Thoracic aorta (tissue), 2 donors: ENCODE measurements around the gene NANOS2. TPM values are rescaled to one million over a fixed set of nuclear protein-coding genes. Genes with fewer than 3 reads are reported as not detected.
A peak's percentile ranks its signal among the peaks of the same experiment; 100 is the strongest.

ENCODE experiments used
- ATAC-seq: fragments of 150-250 bp; one replicate; pipeline ENCODE4 v1.8.0; 2017; ENCODE audit warnings: low read depth; ENCODE audit not compliant: insufficient number of reproducible peaks, low FRiP score
- DNase-seq: peaks from one replicate; pipeline ENCODE4 v3.0.0-alpha.2; 2020; ENCODE audit warnings: low spot score
- H3K27ac ChIP-seq, 2 donors: fragments of 200-600 bp; sonication (generic); 1 replicate in 1 of 2; 2 replicates in 1 of 2; pipeline ENCODE4 v1.5.1; 2016; ENCODE audit warnings: mild to moderate bottlenecking in 2 of 2, moderate library complexity in 2 of 2
- H3K27me3 ChIP-seq: fragments of 200-600 bp; sonication (generic); replicated peaks from 2 replicates; pipeline ENCODE4 v1.6.0; 2016; ENCODE audit warnings: mild to moderate bottlenecking; ENCODE audit not compliant: insufficient read depth
- H3K36me3 ChIP-seq: fragments of 200-600 bp; sonication (generic); one replicate; pipeline ENCODE4 v1.5.1; 2016
- H3K4me1 ChIP-seq, 2 donors: fragments of 200-600 bp; sonication (generic); 1 replicate in 1 of 2; 2 replicates in 1 of 2; pipeline versions ENCODE4 v1.5.1 to v1.6.0; 2016; ENCODE audit warnings: low read depth in 2 of 2, mild to moderate bottlenecking in 1 of 2; ENCODE audit not compliant: control insufficient read depth in 1 of 2
- H3K4me3 ChIP-seq: fragments of 200-600 bp; sonication (generic); 2 replicates; pipeline ENCODE4 v1.5.1; 2016; ENCODE audit warnings: mild to moderate bottlenecking
- H3K9me3 ChIP-seq: fragments of 200-600 bp; sonication (generic); 2 replicates; pipeline ENCODE4 v1.5.1; 2016
- CTCF ChIP-seq: fragments of 200-600 bp; sonication (generic); IDR thresholded peaks from one replicate; pipeline ENCODE4 v1.5.1; 2019; ENCODE audit warnings: antibody characterized with exemption
- total RNA-seq, 2 donors: library from RNA; depleted of rRNA; stranded (reverse); fragments of >200 nt; gene quantifications; one replicate each; pipeline versions ENCODE4 v1.1.0 to v1.2.3, GENCODE V29; 2016

NANOS2 gene
- total RNA-seq, 2 donors from 2014 or later, result not detected

GRCh38 chr19:45929247-45929646 is 14.7 kb upstream of the NANOS2 start:
- no peak for ATAC-seq
- Histone ChIP-seq H3K4me1 (peaks cover 0 to 3% of the 10 kb centered on the region in 2 donors), H3K9me3 (no peaks in the 10 kb centered on the region), H3K36me3 (no peaks in the 10 kb centered on the region), H3K27ac (no peak overlapping the region), H3K4me3 (no peak overlapping the region), H3K27me3 (no peaks in the 10 kb centered on the region)
- no peak for TF ChIP-seq CTCF
- no peak for DNase-seq

DNA sequence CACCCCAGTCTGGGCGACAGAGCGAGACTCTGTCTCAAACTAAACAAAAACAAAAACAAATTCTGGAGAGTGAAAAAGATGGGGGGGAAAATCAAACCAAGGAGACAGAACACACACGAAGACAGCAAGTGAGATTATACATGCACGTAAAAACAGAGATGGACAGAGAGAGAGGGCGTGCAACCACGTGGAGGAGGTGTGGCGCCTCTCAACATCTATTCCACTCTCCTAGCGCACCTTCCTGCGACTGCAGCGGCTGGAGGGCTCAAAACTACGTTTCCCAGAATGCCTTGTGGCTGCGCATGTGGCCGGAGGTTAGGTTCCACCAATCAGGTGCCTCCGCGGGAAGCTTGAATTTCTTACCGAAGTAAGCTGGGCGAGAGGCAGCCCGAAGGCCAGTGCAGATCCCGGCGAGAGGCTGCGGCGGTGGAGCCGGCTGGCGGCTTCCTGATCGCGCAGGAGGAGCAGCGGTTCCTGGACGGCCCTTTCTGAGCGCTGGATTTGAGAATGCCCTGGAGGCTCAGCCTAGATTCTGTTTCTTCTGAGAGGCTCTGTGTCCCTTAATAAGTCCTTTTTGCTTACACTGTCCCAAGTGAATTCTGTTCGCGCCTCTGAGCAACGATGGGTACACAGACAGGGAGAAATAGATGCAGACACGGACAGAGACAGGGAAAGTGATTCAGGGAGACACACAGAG is 13.1 kb upstream of the NANOS2 start:
- TF ChIP-seq CTCF, result no peak
- Histone ChIP-seq H3K9me3 (no peaks in the 10 kb centered on the region), H3K4me3 (peak overlapping the region; percentile 35), H3K36me3 (no peaks in the 10 kb centered on the region), H3K27me3 (no peaks in the 10 kb centered on the region), H3K4me1 (peaks cover 0 to 3% of the 10 kb centered on the region in 2 donors), H3K27ac (no peak overlapping the region)
- peak; percentile 70 for DNase-seq
- ATAC-seq, result peak; percentile 62

- DNase-seq (no peak), ATAC-seq (no peak)
- Histone ChIP-seq H3K27ac (no peak overlapping the region), H3K36me3 (no peaks in the 10 kb centered on the region), H3K27me3 (no peaks in the 10 kb centered on the region), H3K4me3 (no peak overlapping the region), H3K4me1 (peaks cover 0 to 3% of the 10 kb centered on the region in 2 donors), H3K9me3 (no peaks in the 10 kb centered on the region)
- no peak for TF ChIP-seq CTCF
Measured at GRCh38 chr19:45924891-45925447, 10.4 kb upstream of the NANOS2 start.

DNA sequence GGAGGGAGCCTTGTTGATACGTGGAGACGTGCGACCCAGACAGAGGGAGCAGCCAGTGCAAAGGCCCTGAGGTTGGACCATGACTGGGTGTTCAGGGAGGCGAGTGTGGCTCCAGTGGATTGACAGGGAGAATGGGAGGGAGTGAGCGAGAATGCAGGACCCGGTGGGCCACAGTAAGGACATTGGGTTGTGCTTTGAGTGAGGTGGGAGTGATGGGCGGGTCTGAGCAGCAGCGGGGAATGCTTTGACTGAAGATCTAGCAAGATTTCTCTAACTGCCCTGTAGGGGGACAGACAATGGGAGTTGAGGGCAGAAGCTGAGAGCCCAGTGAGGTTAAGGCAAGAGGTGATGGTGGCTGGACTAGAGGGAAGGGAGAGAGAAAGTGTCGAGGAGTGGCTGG is 7.7 kb upstream of the NANOS2 start:
- no peaks in the 10 kb centered on the region for H3K9me3 ChIP-seq
- H3K4me3 ChIP-seq, result no peak overlapping the region
- DNase-seq, result no peak
- H3K36me3 ChIP-seq, result no peaks in the 10 kb centered on the region
- H3K27me3 ChIP-seq, result no peaks in the 10 kb centered on the region
- H3K4me1 ChIP-seq, result no peaks in the 10 kb centered on the region
- no peak overlapping the region for H3K27ac ChIP-seq
- no peak for ATAC-seq
- TF ChIP-seq CTCF, result no peak

DNA sequence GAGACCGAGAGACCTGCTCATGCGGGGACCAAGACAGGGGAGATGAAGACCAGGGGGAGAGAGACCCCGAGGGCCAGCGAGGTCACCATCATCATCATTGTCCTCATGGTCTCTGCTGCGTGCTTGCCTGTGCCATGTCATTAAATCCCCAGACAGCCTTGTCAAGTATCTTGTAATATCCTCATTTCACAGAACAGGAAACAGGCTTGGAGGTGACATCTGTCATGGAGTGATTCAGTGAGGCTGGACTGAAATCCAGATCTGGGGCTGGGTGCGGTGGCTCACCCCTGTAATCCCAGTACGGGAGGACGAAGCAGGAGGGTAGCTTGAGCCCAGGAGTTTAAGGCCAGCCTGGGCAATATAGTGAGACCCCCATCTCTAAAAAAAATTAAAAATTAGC is 5.9 kb upstream of the NANOS2 start:
- Histone ChIP-seq H3K4me1 (no peaks in the 10 kb centered on the region), H3K27me3 (no peaks in the 10 kb centered on the region), H3K4me3 (no peak overlapping the region), H3K36me3 (no peaks in the 10 kb centered on the region), H3K27ac (no peak overlapping the region), H3K9me3 (no peaks in the 10 kb centered on the region)
- DNase-seq (no peak), ATAC-seq (no peak)
- TF ChIP-seq CTCF, result no peak
